ENCODE measurements around the gene SPRR5.
A peak's percentile ranks its signal among the peaks of the same experiment; 100 is the strongest.

Gene SPRR5

GRCh38 chr1:152919071-152919470 lies 27.9 kb upstream of the SPRR5 start:
- no peak for DNase-seq
- no peaks in the 10 kb centered on the region for H3F3A ChIP-seq (ENCODE audit: insufficient read depth, low read length)
- H2AFZ ChIP-seq (ENCODE audit: low read length), result no peak overlapping the region
- H3K9me3 ChIP-seq (replicated peaks; ENCODE audit: insufficient read depth, low read length), result no peaks in the 10 kb centered on the region
- H3K36me3 ChIP-seq (replicated peaks; ENCODE audit: insufficient read depth, low read length), result no peaks in the 10 kb centered on the region
- no peak overlapping the region for H3K4me2 ChIP-seq (ENCODE audit: low read depth, low read length)
- H3K4me1 ChIP-seq (ENCODE audit: low read length), result no peaks in the 10 kb centered on the region
- H3K27ac ChIP-seq (ENCODE audit: low read length), result no peak overlapping the region
- no peak for TF ChIP-seq EZH2 (optimal IDR thresholded peaks at IDR 0.05; ENCODE audit: low read depth, low read length)
- no peak for TF ChIP-seq EZH2phosphoT487 (IDR thresholded peaks at IDR 0.05; ENCODE audit: low read length)
- TF ChIP-seq CTCF (IDR thresholded peaks at IDR 0.05; ENCODE audit: low read length), result no peak
- no peak overlapping the region for H3K9ac ChIP-seq (ENCODE audit: low read length)
- no peaks in the 10 kb centered on the region for H3K79me2 ChIP-seq (ENCODE audit: low read length)
- no peaks in the 10 kb centered on the region for H3K9me2 ChIP-seq (replicated peaks; ENCODE audit: insufficient read depth, low read length)
- no peak overlapping the region for H3K4me3 ChIP-seq (ENCODE audit: low read length)
- no peaks in the 10 kb centered on the region for H3K27me3 ChIP-seq (replicated peaks; ENCODE audit: insufficient read depth, low read length)
- H4K20me1 ChIP-seq (ENCODE audit: insufficient read depth, low read length), result no peaks in the 10 kb centered on the region

- H3K27me3 ChIP-seq (replicated peaks; ENCODE audit: insufficient read depth, low read length), result no peaks in the 10 kb centered on the region
These were observed 22.8 kb upstream of the SPRR5 start for GRCh38 chr1:152924191-152924590.

GRCh38 chr1:152926091-152926490 lies 20.9 kb upstream of the SPRR5 start:
- DNase-seq, result peak; percentile 58
- H3K9me3 ChIP-seq (replicated peaks; ENCODE audit: insufficient read depth, low read length), result no peaks in the 10 kb centered on the region
- TF ChIP-seq EZH2 (optimal IDR thresholded peaks at IDR 0.05; ENCODE audit: low read depth, low read length) (no peak), CTCF (IDR thresholded peaks at IDR 0.05; ENCODE audit: low read length) (peak; percentile 68)

More at GRCh38 chr1:152924191-152924590, 22.8 kb upstream of the SPRR5 start:
- no peak overlapping the region for H3K27ac ChIP-seq (ENCODE audit: low read length)
- H3F3A ChIP-seq (ENCODE audit: insufficient read depth, low read length), result no peaks in the 10 kb centered on the region
- H3K36me3 ChIP-seq (replicated peaks; ENCODE audit: insufficient read depth, low read length), result no peaks in the 10 kb centered on the region
- H3K4me3 ChIP-seq (ENCODE audit: low read length), result no peak overlapping the region
- no peak overlapping the region for H3K4me2 ChIP-seq (ENCODE audit: low read depth, low read length)
- no peak overlapping the region for H2AFZ ChIP-seq (ENCODE audit: low read length)
- TF ChIP-seq EZH2phosphoT487 (IDR thresholded peaks at IDR 0.05; ENCODE audit: low read length), result no peak
- no peaks in the 10 kb centered on the region for H3K9me2 ChIP-seq (replicated peaks; ENCODE audit: insufficient read depth, low read length)
- DNase-seq, result no peak
- H3K9me3 ChIP-seq (replicated peaks; ENCODE audit: insufficient read depth, low read length), result no peaks in the 10 kb centered on the region
- no peaks in the 10 kb centered on the region for H3K4me1 ChIP-seq (ENCODE audit: low read length)
- H4K20me1 ChIP-seq (ENCODE audit: insufficient read depth, low read length), result no peaks in the 10 kb centered on the region
- H3K79me2 ChIP-seq (ENCODE audit: low read length), result no peaks in the 10 kb centered on the region
- H3K9ac ChIP-seq (ENCODE audit: low read length), result no peak overlapping the region

GRCh38 chr1:152928671-152929070 lies 18.3 kb upstream of the SPRR5 start:
- TF ChIP-seq EZH2 (optimal IDR thresholded peaks at IDR 0.05; ENCODE audit: low read depth, low read length) (no peak), CTCF (IDR thresholded peaks at IDR 0.05; ENCODE audit: low read length) (no peak), EZH2phosphoT487 (IDR thresholded peaks at IDR 0.05; ENCODE audit: low read length) (no peak)
- H3K9ac ChIP-seq (ENCODE audit: low read length), result no peak overlapping the region
- H3K27ac ChIP-seq (ENCODE audit: low read length), result no peak overlapping the region
- no peaks in the 10 kb centered on the region for H3K9me2 ChIP-seq (replicated peaks; ENCODE audit: insufficient read depth, low read length)
- no peak overlapping the region for H3K4me2 ChIP-seq (ENCODE audit: low read depth, low read length)
- H3F3A ChIP-seq (ENCODE audit: insufficient read depth, low read length), result no peaks in the 10 kb centered on the region
- H3K79me2 ChIP-seq (ENCODE audit: low read length), result no peaks in the 10 kb centered on the region
- no peak overlapping the region for H3K4me3 ChIP-seq (ENCODE audit: low read length)
- H3K27me3 ChIP-seq (replicated peaks; ENCODE audit: insufficient read depth, low read length), result no peaks in the 10 kb centered on the region
- H4K20me1 ChIP-seq (ENCODE audit: insufficient read depth, low read length), result no peaks in the 10 kb centered on the region
- no peak for DNase-seq
- no peaks in the 10 kb centered on the region for H3K9me3 ChIP-seq (replicated peaks; ENCODE audit: insufficient read depth, low read length)
- H3K4me1 ChIP-seq (ENCODE audit: low read length), result no peaks in the 10 kb centered on the region
- H3K36me3 ChIP-seq (replicated peaks; ENCODE audit: insufficient read depth, low read length), result no peaks in the 10 kb centered on the region
- H2AFZ ChIP-seq (ENCODE audit: low read length), result no peak overlapping the region

More at GRCh38 chr1:152926091-152926490, 20.9 kb upstream of the SPRR5 start:
- H4K20me1 ChIP-seq (ENCODE audit: insufficient read depth, low read length), result no peaks in the 10 kb centered on the region
- no peaks in the 10 kb centered on the region for H3F3A ChIP-seq (ENCODE audit: insufficient read depth, low read length)
- H3K27ac ChIP-seq (ENCODE audit: low read length), result no peak overlapping the region
- no peak overlapping the region for H3K4me2 ChIP-seq (ENCODE audit: low read depth, low read length)
- H3K27me3 ChIP-seq (replicated peaks; ENCODE audit: insufficient read depth, low read length), result no peaks in the 10 kb centered on the region
- H3K4me3 ChIP-seq (ENCODE audit: low read length), result no peak overlapping the region
- H3K9me2 ChIP-seq (replicated peaks; ENCODE audit: insufficient read depth, low read length), result no peaks in the 10 kb centered on the region
- no peaks in the 10 kb centered on the region for H3K79me2 ChIP-seq (ENCODE audit: low read length)
- H3K4me1 ChIP-seq (ENCODE audit: low read length), result no peaks in the 10 kb centered on the region
- H3K9ac ChIP-seq (ENCODE audit: low read length), result no peak overlapping the region
- no peaks in the 10 kb centered on the region for H3K36me3 ChIP-seq (replicated peaks; ENCODE audit: insufficient read depth, low read length)
- no peak overlapping the region for H2AFZ ChIP-seq (ENCODE audit: low read length)
